IPS DF 4.7 (cell line): Measurements from ENCODE around the gene TYW1B.
"Not testable (repeated sequence)": the region's sequence is repeated elsewhere in the genome, so short reads cannot be mapped to it uniquely, and the experiment has no call there.

Experiments
- DNase-seq: peaks from one replicate; pipeline ENCODE4 v3.0.0-alpha.2; 2013; ENCODE audit warnings: low spot score; ENCODE audit errors: extremely low read depth

Gene TYW1B

GRCh38 chr7:72626428-72627011, 201.5 kb downstream of the TYW1B start:
- not testable (repeated sequence) for DNase-seq

GRCh38 chr7:72625721-72626423, 202.1 kb downstream of the TYW1B start:
- DNase-seq: not testable (repeated sequence)

DNA sequence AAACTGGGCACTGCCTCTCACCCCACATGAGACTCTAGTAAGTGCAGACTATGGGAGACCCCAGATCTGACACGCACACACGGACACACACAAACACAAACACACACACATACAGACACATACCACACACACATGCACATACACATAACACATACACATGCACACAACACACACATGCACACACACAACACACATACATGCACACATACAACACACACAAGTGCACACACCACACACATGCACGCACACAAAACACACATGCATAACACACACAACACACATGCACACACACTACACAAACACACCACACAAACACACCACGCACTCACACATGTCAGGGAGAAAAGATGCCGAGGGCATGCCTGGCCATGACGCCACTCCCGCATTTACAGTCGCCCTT, 205.5 kb downstream of the TYW1B start:
- DNase-seq: no peak

DNA sequence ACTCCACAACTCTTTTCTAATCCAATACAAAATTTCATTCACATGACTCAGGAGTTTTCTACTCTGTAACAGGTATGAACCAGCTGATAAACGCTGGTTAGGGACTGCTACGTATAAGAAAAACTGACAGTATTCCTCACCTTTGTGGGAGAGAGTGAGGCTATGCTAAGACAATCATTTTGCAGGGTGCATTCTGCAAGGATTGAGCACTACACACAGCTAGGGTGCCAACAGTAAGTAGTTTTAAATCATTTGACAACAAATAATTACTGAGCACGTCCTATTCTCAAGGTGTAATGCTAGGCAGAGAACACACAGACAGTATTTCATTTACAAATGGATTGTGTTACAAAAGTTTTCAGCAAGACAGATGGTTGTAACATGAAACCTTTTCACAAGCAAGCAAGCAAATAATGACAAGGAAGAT, 206.2 kb downstream of the TYW1B start:
- DNase-seq: not testable (repeated sequence)

DNA sequence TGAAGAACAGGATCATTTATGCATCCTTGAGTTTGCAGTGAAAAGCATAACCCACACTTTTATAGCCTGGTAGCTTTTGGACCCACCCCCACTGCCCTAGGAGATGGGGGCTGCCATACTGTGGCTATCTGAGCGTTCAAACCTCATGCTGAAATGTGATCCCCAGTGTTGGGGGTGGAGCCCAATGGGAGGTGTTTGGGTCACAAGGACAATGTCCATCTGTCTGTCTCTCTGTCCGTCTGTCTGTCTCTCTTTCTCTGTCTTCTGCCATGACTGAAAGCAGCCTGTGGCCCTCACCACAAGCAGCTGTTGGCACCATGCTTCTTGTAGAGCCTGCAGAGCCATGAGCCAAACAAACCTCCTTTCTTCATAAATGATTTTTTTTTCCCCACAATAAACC, 207.1 kb downstream of the TYW1B start:
- not testable (repeated sequence) for DNase-seq

DNA sequence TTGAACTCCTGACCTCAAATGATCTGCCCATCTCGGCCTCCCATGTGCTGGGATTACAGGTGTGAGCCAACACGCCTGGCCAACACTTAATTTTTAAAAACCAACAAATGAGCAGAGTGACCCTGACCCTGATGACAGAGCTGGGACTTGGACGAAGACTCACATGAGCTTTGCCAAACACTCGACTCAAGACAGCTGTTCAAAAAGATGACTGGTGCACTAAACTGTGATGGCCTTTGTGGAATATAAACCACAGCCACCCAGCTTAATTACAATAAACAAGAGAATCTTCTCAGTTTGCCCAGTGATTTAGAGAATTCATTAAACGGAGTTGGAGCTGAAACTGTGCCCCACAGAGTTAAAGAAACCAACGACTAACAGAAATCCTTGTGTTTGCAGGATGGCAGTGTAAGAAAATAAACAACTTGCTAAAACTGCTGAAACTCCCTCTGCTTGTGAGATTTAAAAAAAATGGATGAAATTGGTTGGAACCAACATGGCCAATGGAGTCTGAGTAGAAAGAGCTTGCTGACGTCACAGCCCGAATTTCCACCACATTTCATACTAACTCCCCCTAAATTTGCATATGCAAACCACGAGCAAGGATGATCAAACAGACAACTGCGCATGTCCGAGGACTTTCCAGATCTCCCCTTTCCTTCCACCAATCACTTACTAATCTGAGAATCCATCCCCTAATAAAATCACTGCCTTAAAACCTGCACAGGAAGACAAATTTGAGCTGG, 209.4 kb downstream of the TYW1B start:
- DNase-seq: not testable (repeated sequence)

GRCh38 chr7:72609761-72610160, 218.2 kb downstream of the TYW1B start:
- DNase-seq: not testable (repeated sequence)

DNA sequence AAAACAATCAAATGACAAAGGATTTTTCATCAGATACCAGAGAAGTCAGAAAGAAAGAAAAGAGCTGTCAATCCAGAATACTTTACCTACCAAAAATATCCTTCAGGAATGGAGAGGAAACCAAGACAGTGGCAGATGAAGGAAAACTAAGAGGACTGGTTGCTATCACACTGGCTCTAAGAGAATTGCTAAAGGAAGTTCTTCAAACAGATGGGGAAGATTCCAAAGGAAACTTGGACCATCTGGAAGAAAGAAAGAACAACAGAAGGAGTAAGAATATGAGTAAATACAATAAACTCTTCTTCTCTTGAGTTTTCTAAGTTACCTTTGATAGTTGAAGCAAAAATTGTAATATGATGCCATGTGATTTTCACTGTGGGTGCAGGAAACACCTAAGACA, 220.0 kb downstream of the TYW1B start:
- DNase-seq: not testable (repeated sequence)

- not testable (repeated sequence) for DNase-seq
These were observed 222.1 kb downstream of the TYW1B start for GRCh38 chr7:72605863-72606431.

GRCh38 chr7:72604771-72605611, 223.0 kb downstream of the TYW1B start:
- not testable (repeated sequence) for DNase-seq

DNA sequence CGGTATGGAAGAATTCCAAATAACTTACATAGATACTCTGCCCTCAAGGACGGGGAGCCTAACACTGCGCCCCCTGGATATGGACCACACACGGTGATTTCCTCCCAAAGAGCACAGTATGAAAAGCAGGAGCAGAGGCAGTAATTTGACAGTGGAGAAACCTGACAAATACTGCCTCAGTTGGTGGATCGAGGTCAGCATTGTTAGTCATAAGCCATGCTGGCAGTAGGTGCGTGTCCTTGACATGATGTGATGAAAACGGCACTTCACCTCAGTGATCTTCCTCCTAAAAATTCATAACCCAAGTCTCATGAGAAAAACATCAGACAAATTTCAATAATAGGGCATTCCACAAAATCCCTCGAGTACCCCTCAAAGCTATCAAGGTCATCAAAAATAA, 224.5 kb downstream of the TYW1B start:
- not testable (repeated sequence) for DNase-seq

DNA sequence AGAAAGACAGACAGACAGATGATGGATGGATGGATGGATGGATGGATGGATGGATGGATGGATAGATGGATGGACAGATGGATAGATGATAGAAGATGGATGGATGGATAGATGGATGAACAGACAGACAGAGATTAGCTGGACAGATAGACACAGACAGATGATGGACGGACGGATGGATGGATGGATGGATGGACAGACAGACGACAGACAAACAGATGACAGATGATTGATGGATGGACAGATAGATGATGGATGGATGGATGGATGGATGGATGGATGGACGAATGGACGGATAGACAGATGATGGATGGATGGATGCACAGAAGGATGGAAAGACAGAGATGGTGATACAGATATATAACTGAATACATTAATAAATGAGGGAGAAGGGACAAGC, 224.9 kb downstream of the TYW1B start:
- DNase-seq: no peak

DNA sequence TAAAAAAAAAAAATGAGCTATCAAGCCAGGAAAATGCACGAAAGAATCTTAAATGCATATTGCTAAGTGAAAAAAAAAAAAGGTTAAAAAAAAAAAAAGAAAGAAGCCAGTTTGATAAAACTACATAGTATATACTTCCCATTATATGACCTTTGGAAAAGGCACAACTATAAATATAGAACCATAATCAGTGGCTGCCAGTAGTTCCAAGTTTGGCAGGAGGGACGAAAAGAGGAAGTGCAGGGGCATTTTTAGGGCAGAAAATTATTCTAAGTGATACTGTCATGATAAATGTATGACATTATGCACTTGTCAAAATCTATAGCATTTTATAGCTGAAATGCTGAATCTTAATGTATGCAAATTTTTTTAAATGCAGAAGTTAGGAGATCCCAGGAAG, 226.3 kb downstream of the TYW1B start:
- DNase-seq: not testable (repeated sequence)

DNA sequence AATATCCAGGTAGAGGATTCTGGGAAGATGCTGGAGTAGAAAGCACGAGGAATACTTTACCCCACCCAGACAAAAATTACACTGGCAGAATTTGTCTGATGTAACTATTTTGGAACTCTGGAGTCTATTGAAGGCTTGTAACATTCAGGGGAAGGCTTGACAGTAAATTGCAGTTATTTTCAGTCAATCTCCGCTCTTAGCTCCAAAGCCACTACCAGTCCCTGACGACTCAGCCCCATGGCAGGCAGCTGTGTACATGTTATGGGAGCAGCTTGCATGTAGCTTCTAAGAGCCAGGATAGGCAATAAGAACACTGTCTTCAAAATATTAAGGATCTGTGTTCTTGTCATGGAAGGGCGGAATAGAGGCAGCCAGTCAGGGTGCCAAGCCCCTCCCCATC, 238.0 kb downstream of the TYW1B start:
- not testable (repeated sequence) for DNase-seq

GRCh38 chr7:72587267-72587666, 240.7 kb downstream of the TYW1B start:
- not testable (repeated sequence) for DNase-seq

GRCh38 chr7:72584576-72584975, 243.4 kb downstream of the TYW1B start:
- not testable (repeated sequence) for DNase-seq

- not testable (repeated sequence) for DNase-seq
These were observed 244.2 kb downstream of the TYW1B start for GRCh38 chr7:72583620-72584361.

GRCh38 chr7:72580142-72580770, 247.7 kb downstream of the TYW1B start:
- DNase-seq: not testable (repeated sequence)

DNA sequence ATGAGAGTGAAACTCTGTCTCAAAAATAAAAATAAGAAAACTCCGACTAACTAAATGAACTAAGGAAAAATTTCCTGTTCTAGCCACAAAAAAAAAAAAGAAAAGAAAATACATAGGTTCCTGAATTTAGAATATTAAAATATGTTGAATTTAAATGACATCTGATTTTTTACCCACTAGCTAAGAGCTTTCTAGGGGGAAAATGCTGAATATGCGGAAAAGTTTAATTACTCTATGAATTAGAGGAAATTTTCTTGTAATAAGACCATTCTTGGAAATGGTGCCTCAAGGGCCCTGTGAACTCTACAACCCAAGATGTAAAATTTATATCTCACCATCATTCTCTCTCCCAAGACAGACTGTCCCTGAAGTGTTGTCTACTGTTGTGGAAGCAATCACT, 250.9 kb downstream of the TYW1B start:
- no peak for DNase-seq

- not testable (repeated sequence) for DNase-seq
These were observed 266.0 kb downstream of the TYW1B start for GRCh38 chr7:72561988-72562387.
